ENCODE data around the gene ABHD18. TPM values are rescaled to one million over a fixed set of nuclear protein-coding genes. Genes with fewer than 3 reads are reported as not detected.

The ABHD18 gene
- total RNA-seq, 4 donors from 2014 or later, result 8.2 to 13.0 (median 10.7) TPM

GRCh38 chr4:127957105-127957504 lies 8.1 kb upstream of the ABHD18 start:
- TF ChIP-seq, protein P1, sequence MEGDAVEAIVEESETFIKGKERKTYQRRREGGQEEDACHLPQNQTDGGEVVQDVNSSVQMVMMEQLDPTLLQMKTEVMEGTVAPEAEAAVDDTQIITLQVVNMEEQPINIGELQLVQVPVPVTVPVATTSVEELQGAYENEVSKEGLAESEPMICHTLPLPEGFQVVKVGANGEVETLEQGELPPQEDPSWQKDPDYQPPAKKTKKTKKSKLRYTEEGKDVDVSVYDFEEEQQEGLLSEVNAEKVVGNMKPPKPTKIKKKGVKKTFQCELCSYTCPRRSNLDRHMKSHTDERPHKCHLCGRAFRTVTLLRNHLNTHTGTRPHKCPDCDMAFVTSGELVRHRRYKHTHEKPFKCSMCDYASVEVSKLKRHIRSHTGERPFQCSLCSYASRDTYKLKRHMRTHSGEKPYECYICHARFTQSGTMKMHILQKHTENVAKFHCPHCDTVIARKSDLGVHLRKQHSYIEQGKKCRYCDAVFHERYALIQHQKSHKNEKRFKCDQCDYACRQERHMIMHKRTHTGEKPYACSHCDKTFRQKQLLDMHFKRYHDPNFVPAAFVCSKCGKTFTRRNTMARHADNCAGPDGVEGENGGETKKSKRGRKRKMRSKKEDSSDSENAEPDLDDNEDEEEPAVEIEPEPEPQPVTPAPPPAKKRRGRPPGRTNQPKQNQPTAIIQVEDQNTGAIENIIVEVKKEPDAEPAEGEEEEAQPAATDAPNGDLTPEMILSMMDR (IDR thresholded peaks at IDR 0.05; ENCODE audit: low read depth), result no peak

GRCh38 chr4:127959794-127960193 lies 5.4 kb upstream of the ABHD18 start:
- TF ChIP-seq, protein P1 (IDR thresholded peaks at IDR 0.05; ENCODE audit: low read depth), result no peak

GRCh38 chr4:127965803-127966175 lies 583 bp downstream of the ABHD18 start:
- TF ChIP-seq, protein P1 (IDR thresholded peaks at IDR 0.05; ENCODE audit: low read depth), result no peak

- TF ChIP-seq, protein P1 (IDR thresholded peaks at IDR 0.05; ENCODE audit: low read depth), result no peak
Observed at GRCh38 chr4:127967141-127967775, 2.1 kb downstream of the ABHD18 start.

GRCh38 chr4:127968586-127968985 lies 3.4 kb downstream of the ABHD18 start:
- TF ChIP-seq, protein P1 (IDR thresholded peaks at IDR 0.05; ENCODE audit: low read depth), result no peak

DNA sequence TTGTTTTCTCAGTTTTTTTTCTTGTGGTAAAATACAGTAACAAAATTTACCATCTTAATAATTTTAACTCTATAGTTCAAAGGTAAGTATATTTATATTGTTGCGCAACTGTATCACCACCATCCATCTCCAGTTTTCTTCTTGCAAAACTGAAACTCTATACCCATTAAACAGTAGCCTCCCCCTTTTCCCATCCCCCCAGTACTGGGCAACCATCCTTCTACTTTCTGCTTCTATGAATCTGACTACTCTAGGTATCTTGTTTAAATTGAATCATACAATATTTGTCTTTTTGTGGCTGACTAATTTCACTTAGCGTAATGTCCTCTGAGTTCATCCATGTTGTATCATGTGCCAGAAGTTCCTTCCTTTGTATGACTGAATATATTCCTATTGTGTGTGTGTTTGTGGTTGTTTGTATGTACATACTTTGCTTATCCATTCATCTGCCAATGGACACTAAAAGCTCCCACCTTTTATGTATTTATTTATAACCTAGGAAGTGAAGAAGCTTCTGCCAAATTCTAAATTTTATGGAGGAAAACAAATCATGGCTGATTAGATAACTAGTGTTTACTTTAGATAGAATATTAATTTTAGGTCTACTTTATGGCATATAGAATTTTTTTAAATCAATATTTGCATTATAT lies 10.0 kb downstream of the ABHD18 start:
- TF ChIP-seq, protein P1 (IDR thresholded peaks at IDR 0.05; ENCODE audit: low read depth), result no peak

DNA sequence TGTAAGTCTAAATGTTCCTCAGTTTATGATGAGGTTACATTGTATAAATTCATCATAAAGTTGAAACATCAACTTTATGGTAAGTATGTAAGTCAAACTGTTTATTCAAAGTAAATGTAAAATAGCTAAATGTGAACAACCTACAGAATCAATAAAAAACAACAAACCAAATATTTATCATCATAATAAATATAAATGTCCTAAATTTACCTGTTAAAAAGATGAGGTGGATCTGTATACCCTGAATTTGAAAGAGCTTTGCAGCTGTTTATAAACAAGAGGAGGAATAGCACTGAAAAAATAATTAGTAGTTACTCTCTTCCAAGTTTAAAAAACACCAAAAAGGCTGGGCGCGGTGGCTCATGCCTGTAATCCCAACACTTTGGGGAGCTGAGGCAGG lies 13.7 kb downstream of the ABHD18 start:
- TF ChIP-seq, protein P1 (IDR thresholded peaks at IDR 0.05; ENCODE audit: low read depth), result no peak
